HEK293 (cell line): ENCODE data around the gene SLC6A2.

Source experiments
- ZNF521 ChIP-seq: fragments of 450-650 bp; formaldehyde crosslinking; IDR thresholded peaks from 2 replicates; pipeline ENCODE4 v1.5.1; 2017; ENCODE audit warnings: missing biosample characterization, mild to moderate bottlenecking, missing genetic modification characterization
- ZNF629 ChIP-seq: fragments of 450-650 bp; formaldehyde crosslinking; IDR thresholded peaks from 2 replicates; pipeline ENCODE4 v1.5.1; 2017; ENCODE audit warnings: missing biosample characterization, missing genetic modification characterization
- TF ChIP-seq, protein P1 (sequence below): fragments of 450-650 bp; formaldehyde crosslinking; IDR thresholded peaks from 2 replicates; pipeline ENCODE4 v1.5.1; 2016; ENCODE audit warnings: missing biosample characterization, missing genetic modification characterization
- TF ChIP-seq, protein P2 (sequence below): fragments of 450-650 bp; formaldehyde crosslinking; IDR thresholded peaks from 2 replicates; pipeline ENCODE4 v1.5.1; 2016; ENCODE audit warnings: missing biosample characterization, missing genetic modification characterization

DNA sequence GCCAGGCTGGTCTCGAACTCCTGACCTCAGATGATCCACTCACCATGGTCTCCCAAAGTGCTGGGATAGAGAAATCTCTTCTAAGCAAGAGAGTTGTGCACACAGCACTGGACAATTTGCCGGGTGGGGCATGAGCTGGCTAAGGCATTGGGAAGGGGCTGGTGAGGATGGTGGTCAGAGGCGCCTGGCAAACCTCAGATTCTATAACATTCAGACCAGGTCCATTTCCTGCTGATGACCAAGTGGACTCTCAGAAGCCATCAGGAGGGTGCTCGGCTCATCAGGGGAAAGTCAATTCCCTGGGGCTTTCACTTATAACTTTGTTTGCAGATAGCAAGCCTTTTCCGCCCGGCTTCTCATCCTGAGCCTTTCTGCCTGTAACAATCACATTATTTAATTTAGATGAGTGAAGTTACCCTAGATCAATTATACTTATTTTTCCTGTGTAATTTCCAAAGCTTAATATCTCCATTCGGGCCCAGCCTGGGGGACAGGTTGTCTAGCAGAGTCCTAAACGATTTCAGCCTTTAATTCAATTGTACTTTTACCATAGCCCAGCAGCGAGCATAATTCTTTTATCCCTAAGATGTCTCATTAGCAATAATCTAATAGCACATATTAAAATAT is 15.0 kb upstream of the SLC6A2 start:
- TF ChIP-seq ZNF521 (tag by site-specific recombination) = no peak
- TF ChIP-seq, protein P1, sequence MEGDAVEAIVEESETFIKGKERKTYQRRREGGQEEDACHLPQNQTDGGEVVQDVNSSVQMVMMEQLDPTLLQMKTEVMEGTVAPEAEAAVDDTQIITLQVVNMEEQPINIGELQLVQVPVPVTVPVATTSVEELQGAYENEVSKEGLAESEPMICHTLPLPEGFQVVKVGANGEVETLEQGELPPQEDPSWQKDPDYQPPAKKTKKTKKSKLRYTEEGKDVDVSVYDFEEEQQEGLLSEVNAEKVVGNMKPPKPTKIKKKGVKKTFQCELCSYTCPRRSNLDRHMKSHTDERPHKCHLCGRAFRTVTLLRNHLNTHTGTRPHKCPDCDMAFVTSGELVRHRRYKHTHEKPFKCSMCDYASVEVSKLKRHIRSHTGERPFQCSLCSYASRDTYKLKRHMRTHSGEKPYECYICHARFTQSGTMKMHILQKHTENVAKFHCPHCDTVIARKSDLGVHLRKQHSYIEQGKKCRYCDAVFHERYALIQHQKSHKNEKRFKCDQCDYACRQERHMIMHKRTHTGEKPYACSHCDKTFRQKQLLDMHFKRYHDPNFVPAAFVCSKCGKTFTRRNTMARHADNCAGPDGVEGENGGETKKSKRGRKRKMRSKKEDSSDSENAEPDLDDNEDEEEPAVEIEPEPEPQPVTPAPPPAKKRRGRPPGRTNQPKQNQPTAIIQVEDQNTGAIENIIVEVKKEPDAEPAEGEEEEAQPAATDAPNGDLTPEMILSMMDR = no peak
- TF ChIP-seq ZNF629 (tag by site-specific recombination) = no peak
- TF ChIP-seq, protein P2, sequence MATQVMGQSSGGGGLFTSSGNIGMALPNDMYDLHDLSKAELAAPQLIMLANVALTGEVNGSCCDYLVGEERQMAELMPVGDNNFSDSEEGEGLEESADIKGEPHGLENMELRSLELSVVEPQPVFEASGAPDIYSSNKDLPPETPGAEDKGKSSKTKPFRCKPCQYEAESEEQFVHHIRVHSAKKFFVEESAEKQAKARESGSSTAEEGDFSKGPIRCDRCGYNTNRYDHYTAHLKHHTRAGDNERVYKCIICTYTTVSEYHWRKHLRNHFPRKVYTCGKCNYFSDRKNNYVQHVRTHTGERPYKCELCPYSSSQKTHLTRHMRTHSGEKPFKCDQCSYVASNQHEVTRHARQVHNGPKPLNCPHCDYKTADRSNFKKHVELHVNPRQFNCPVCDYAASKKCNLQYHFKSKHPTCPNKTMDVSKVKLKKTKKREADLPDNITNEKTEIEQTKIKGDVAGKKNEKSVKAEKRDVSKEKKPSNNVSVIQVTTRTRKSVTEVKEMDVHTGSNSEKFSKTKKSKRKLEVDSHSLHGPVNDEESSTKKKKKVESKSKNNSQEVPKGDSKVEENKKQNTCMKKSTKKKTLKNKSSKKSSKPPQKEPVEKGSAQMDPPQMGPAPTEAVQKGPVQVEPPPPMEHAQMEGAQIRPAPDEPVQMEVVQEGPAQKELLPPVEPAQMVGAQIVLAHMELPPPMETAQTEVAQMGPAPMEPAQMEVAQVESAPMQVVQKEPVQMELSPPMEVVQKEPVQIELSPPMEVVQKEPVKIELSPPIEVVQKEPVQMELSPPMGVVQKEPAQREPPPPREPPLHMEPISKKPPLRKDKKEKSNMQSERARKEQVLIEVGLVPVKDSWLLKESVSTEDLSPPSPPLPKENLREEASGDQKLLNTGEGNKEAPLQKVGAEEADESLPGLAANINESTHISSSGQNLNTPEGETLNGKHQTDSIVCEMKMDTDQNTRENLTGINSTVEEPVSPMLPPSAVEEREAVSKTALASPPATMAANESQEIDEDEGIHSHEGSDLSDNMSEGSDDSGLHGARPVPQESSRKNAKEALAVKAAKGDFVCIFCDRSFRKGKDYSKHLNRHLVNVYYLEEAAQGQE = no peak
